Fibroblast of lung (primary cell): Measurements from ENCODE around the gene SLC6A16. TPM values are rescaled to one million over a fixed set of nuclear protein-coding genes. Genes with fewer than 3 reads are reported as not detected.

Experiments used
- DNase-seq, 2 donors: peaks; one replicate each; pipeline versions ENCODE4 v3.0.0 to v3.0.0-alpha.2; 2010; ENCODE audit warnings: low read depth in 2 of 2
- H2AFZ ChIP-seq: 2 replicates; pipeline ENCODE4 v1.5.1; 2012; ENCODE audit warnings: low read length, control low read depth, inconsistent platforms
- H3K27ac ChIP-seq: 2 replicates; pipeline ENCODE4 v1.5.1; 2011; ENCODE audit warnings: low read length, control low read depth; ENCODE audit not compliant: insufficient read depth
- H3K27me3 ChIP-seq: 2 replicates; pipeline ENCODE4 v1.5.1; 2011; ENCODE audit warnings: mild to moderate bottlenecking, low read length; ENCODE audit not compliant: control insufficient read depth, insufficient read depth
- H3K36me3 ChIP-seq: 2 replicates; pipeline ENCODE4 v1.5.1; 2011; ENCODE audit warnings: low read length; ENCODE audit not compliant: control insufficient read depth, insufficient read depth
- H3K4me1 ChIP-seq: 2 replicates; pipeline ENCODE4 v1.5.1; 2011; ENCODE audit warnings: low read length; ENCODE audit not compliant: control insufficient read depth, insufficient read depth; ENCODE audit errors: extremely low read depth
- H3K4me2 ChIP-seq: 2 replicates; pipeline ENCODE4 v1.5.1; 2011; ENCODE audit warnings: low read length, control low read depth; ENCODE audit not compliant: insufficient read depth; ENCODE audit errors: extremely low read depth
- H3K4me3 ChIP-seq, 4 experiments: fragments of 200-600 bp in 1 of 4; sonication (generic) in 1 of 4; replicated peaks in 1 of 4; 2 replicates each; pipeline ENCODE4 v1.5.1; 2011 to 2016; ENCODE audit warnings: low read length in 4 of 4, low read depth in 3 of 4, mild to moderate bottlenecking in 3 of 4, control low read depth in 2 of 4, inconsistent platforms in 1 of 4, mixed read lengths in 1 of 4; ENCODE audit not compliant: insufficient read depth in 1 of 4; ENCODE audit errors: control extremely low read depth in 1 of 4
- H3K79me2 ChIP-seq: 2 replicates; pipeline ENCODE4 v1.5.1; 2012; ENCODE audit warnings: mild to moderate bottlenecking, low read length, inconsistent platforms; ENCODE audit not compliant: control insufficient read depth, insufficient read depth
- H3K9ac ChIP-seq: 2 replicates; pipeline ENCODE4 v1.5.1; 2011; ENCODE audit warnings: mild to moderate bottlenecking, low read length, control low read depth; ENCODE audit not compliant: insufficient read depth
- H3K9me3 ChIP-seq: 2 replicates; pipeline ENCODE4 v1.5.1; 2012; ENCODE audit warnings: low read depth, low read length; ENCODE audit not compliant: control insufficient read depth, insufficient read depth
- H4K20me1 ChIP-seq: 2 replicates; pipeline ENCODE4 v1.5.1; 2011; ENCODE audit warnings: low read length; ENCODE audit not compliant: control insufficient read depth, insufficient read depth; ENCODE audit errors: extremely low read depth
- EZH2 ChIP-seq: IDR thresholded peaks from 2 replicates; pipeline ENCODE4 v1.5.1; 2012; ENCODE audit warnings: low read length, control low read depth, mild to moderate bottlenecking; ENCODE audit errors: missing control alignments
- polyA plus RNA-seq, 2 donors: library from polyadenylated mRNA; depleted of rRNA in 1 of 2; stranded (reverse) in 1 of 2; unstranded in 1 of 2; fragments of >200 nt; gene quantifications; 2 replicates each; pipeline ENCODE4 v1.2.1, GENCODE V29; 2011 to 2012; ENCODE audit warnings: missing spikeins in 1 of 2
- total RNA-seq: library from RNA; depleted of rRNA; stranded (reverse); fragments of >200 nt; gene quantifications from 2 replicates; pipeline ENCODE4 v1.2.1, GENCODE V29; 2014
- TF ChIP-seq, protein P1 (sequence below), 2 donors: IDR thresholded peaks in 1 of 2; conservative IDR thresholded peaks in 1 of 2; 1 replicate in 1 of 2; 2 replicates in 1 of 2; pipeline ENCODE4 v1.5.1; 2011 to 2012; ENCODE audit warnings: low read length in 2 of 2, control low read depth in 1 of 2, inconsistent platforms in 1 of 2, low read depth in 1 of 2, mild to moderate bottlenecking in 1 of 2

Gene SLC6A16
- total and polyA plus RNA-seq, 2 donors (not counting 1 experiment from before 2014, with no cell fraction given), result under 0.01 to 0.62 TPM

DNA sequence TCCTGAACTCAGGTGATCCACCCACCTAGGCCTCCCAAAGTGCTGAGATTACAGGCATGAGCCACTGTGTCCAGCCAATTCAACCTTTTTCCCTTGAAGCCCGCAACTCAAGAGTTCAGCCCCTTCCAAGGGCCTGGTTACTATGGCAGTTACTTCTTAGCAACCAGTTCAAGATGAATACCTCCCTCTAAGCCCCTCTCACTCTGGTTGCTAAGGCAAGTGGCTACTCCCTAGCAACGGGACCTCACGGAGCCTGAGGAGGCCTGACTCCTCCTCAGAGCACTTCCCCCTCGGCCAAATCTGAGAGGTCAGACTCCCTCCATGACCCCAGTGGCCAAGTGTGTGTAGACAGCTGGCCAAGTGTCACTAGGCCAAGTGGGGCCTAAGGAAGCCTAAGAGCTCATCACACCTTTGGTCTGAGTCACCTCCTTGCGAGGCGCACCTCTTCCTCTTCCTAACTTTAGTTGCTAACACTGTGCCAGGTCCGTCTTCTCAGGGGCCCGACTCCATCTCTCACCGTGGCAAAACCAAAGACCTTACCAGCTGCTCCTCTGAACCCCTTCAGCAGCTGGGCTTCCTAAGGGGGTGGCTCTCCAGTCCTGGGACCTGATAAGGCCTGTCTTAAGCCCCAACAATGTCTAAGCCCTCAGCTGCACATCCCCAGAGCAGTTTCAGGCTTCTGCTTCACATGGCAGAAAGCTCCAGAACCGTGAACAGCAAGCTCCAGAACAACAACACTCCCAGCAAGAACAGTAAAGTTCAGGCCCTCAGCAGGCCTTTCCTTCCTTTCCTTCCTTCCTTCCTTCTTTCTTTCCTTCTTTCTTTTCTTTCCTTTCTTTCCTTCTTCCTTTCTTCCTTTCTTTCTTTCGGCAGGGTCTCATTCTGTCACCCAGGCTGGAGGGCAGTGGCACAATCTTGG lies 19.8 kb upstream of the SLC6A16 start:
- H3K4me1 ChIP-seq, result peaks cover under 1% of the 10 kb centered on the region
- H3K36me3 ChIP-seq, result peaks cover 17% of the 10 kb centered on the region
- no peak overlapping the region for H3K4me3 ChIP-seq
- no peaks in the 10 kb centered on the region for H3K79me2 ChIP-seq
- no peak for DNase-seq
- TF ChIP-seq, protein P1, sequence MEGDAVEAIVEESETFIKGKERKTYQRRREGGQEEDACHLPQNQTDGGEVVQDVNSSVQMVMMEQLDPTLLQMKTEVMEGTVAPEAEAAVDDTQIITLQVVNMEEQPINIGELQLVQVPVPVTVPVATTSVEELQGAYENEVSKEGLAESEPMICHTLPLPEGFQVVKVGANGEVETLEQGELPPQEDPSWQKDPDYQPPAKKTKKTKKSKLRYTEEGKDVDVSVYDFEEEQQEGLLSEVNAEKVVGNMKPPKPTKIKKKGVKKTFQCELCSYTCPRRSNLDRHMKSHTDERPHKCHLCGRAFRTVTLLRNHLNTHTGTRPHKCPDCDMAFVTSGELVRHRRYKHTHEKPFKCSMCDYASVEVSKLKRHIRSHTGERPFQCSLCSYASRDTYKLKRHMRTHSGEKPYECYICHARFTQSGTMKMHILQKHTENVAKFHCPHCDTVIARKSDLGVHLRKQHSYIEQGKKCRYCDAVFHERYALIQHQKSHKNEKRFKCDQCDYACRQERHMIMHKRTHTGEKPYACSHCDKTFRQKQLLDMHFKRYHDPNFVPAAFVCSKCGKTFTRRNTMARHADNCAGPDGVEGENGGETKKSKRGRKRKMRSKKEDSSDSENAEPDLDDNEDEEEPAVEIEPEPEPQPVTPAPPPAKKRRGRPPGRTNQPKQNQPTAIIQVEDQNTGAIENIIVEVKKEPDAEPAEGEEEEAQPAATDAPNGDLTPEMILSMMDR (conservative IDR thresholded peaks at IDR 0.05 in 1 of 2, IDR thresholded peaks at IDR 0.05 in 1 of 2; ENCODE audit: low read depth in 1 of 2, low read length in 2 of 2), result no peak
- TF ChIP-seq EZH2, result no peak
- no peaks in the 10 kb centered on the region for H3K27me3 ChIP-seq
- no peak overlapping the region for H3K4me2 ChIP-seq
- H3K27ac ChIP-seq, result no peak overlapping the region
- no peaks in the 10 kb centered on the region for H4K20me1 ChIP-seq
- H3K9ac ChIP-seq, result no peak overlapping the region
- H2AFZ ChIP-seq, result no peak overlapping the region
- no peaks in the 10 kb centered on the region for H3K9me3 ChIP-seq

DNA sequence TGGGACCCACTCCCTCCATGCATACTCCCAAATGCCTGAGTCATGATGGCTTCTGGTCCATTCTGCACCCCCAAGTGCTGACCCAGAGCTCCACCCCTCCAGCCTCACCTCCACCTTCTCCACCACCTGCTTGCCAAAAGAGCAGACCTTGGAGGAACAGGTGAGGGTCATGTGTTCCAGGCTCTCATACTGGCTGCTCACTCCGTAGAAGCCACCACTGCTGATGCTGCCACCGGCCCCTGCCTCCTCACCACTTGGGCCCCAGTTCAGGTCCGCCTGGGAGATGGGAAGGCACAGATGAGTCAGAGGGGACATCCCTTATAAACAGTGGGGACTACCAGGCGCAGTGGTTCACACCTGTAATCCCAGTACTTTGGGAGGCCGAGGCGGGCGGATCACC lies 18.1 kb upstream of the SLC6A16 start:
- Histone ChIP-seq H3K27ac (no peak overlapping the region), H3K27me3 (peaks cover 7% of the 10 kb centered on the region), H3K36me3 (peaks cover 16% of the 10 kb centered on the region), H3K4me2 (no peak overlapping the region), H3K4me3 (no peak overlapping the region), H3K9ac (no peak overlapping the region), H2AFZ (no peak overlapping the region), H3K4me1 (peaks cover 4% of the 10 kb centered on the region), H3K9me3 (no peaks in the 10 kb centered on the region), H3K79me2 (no peaks in the 10 kb centered on the region), H4K20me1 (no peaks in the 10 kb centered on the region)
- no peak for DNase-seq
- TF ChIP-seq, protein P1 (conservative IDR thresholded peaks at IDR 0.05 in 1 of 2, IDR thresholded peaks at IDR 0.05 in 1 of 2; ENCODE audit: low read depth in 1 of 2, low read length in 2 of 2), result no peak
- TF ChIP-seq EZH2, result no peak

DNA sequence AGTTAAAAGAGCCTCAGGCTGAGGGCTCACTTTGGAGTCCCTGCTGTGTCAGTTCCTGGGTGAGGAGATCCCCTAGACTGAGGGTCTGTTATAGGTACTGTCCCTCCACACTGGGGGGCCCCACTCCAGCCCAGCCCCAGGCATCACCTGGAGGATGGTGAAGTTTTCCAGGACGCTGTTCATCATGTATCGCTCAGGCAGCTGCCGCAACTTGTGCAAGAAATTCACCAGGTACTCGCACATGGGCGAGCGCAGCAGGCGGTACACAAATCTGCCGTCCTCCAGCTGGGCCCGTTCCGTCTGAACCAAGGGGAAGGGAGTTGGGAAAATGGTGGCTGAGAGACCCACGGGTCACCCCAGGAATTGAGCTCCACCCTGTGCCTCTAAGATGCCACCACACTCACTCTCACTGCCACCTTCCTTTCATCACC lies 17.3 kb upstream of the SLC6A16 start:
- peaks cover 4% of the 10 kb centered on the region for H3K4me1 ChIP-seq
- no peak overlapping the region for H3K27ac ChIP-seq
- peaks cover 7% of the 10 kb centered on the region for H3K27me3 ChIP-seq
- no peak overlapping the region for H3K4me2 ChIP-seq
- H3K36me3 ChIP-seq, result peaks cover 13% of the 10 kb centered on the region
- H3K4me3 ChIP-seq, result no peak overlapping the region
- no peak for TF ChIP-seq EZH2
- no peak for DNase-seq
- no peaks in the 10 kb centered on the region for H3K9me3 ChIP-seq
- no peaks in the 10 kb centered on the region for H3K79me2 ChIP-seq
- H2AFZ ChIP-seq, result no peak overlapping the region
- no peaks in the 10 kb centered on the region for H4K20me1 ChIP-seq
- H3K9ac ChIP-seq, result no peak overlapping the region
